HepG2 (cell line): ENCODE measurements around the gene ATXN1L. TPM values are rescaled to one million over a fixed set of nuclear protein-coding genes. Genes with fewer than 3 reads are reported as not detected.
A peak's percentile ranks its signal among the peaks of the same experiment; 100 is the strongest.

Source experiments
- ATM ChIP-seq: fragments of 450-650 bp; IDR thresholded peaks from 2 replicates; pipeline ENCODE4 v1.7.1; 2017; ENCODE audit warnings: mild to moderate bottlenecking, borderline replicate concordance
- BORCS8-MEF2B ChIP-seq: sonication (generic); formaldehyde crosslinking; IDR thresholded peaks from 2 replicates; pipeline ENCODE4 v1.8.0; 2022; ENCODE audit warnings: mild to moderate bottlenecking, missing genetic modification reagents
- DPF2 ChIP-seq: sonication (generic); formaldehyde crosslinking; IDR thresholded peaks from 2 replicates; pipeline ENCODE4 v1.4.0; 2020; ENCODE audit warnings: mild to moderate bottlenecking, low read depth, missing genetic modification reagents, borderline replicate concordance
- FOXM1 ChIP-seq: sonication (generic); formaldehyde crosslinking; IDR thresholded peaks from 2 replicates; pipeline ENCODE4 v1.5.0; 2020; ENCODE audit warnings: missing genetic modification reagents
- GATA4 ChIP-seq: sonication (generic); IDR thresholded peaks from 2 replicates; pipeline ENCODE4 v1.6.1; 2016; ENCODE audit warnings: antibody characterized with exemption, low read depth, borderline replicate concordance
- HMGXB4 ChIP-seq, 2 experiments: sonication (generic) in 1 of 2; formaldehyde crosslinking in 1 of 2; IDR thresholded peaks; 2 replicates each; pipeline versions ENCODE4 v1.4.0 to v1.6.1; 2018 to 2020; ENCODE audit warnings: missing genetic modification reagents in 2 of 2, borderline replicate concordance in 1 of 2, low read depth in 1 of 2, mild to moderate bottlenecking in 1 of 2, missing biosample characterization in 1 of 2
- JUN ChIP-seq: sonication (generic); formaldehyde crosslinking; IDR thresholded peaks from 2 replicates; pipeline ENCODE4 v1.4.0; 2020; ENCODE audit warnings: mild to moderate bottlenecking, missing genetic modification reagents
- KLF6 ChIP-seq: IDR thresholded peaks from 2 replicates; pipeline ENCODE4 v1.8.0; 2016; ENCODE audit warnings: missing biosample characterization, missing genetic modification reagents
- YY1 ChIP-seq: IDR thresholded peaks from 2 replicates; pipeline ENCODE4 v1.6.1; 2011; ENCODE audit warnings: low read length, low read depth, moderate library complexity, mild to moderate bottlenecking; ENCODE audit not compliant: insufficient read depth, insufficient replicate concordance
- ZFP41 ChIP-seq: sonication (generic); formaldehyde crosslinking; IDR thresholded peaks from 2 replicates; pipeline ENCODE4 v1.4.0; 2020; ENCODE audit warnings: mild to moderate bottlenecking, missing genetic modification reagents, borderline replicate concordance
- ZNF143 ChIP-seq: sonication (generic); formaldehyde crosslinking; IDR thresholded peaks from 2 replicates; pipeline ENCODE4 v1.4.0; 2020; ENCODE audit warnings: missing genetic modification reagents
- ZNF232 ChIP-seq: sonication (generic); formaldehyde crosslinking; IDR thresholded peaks from 2 replicates; pipeline ENCODE4 v1.4.0; 2020; ENCODE audit warnings: missing genetic modification reagents, borderline replicate concordance
- ZNF546 ChIP-seq: sonication (generic); formaldehyde crosslinking; conservative IDR thresholded peaks from 2 replicates; pipeline ENCODE4 v1.8.1; 2023; ENCODE audit warnings: mild to moderate bottlenecking, missing genetic modification reagents
- ZNF577 ChIP-seq: sonication (generic); formaldehyde crosslinking; IDR thresholded peaks from 2 replicates; pipeline ENCODE4 v1.4.0; 2020; ENCODE audit warnings: mild to moderate bottlenecking, low read depth, missing genetic modification reagents, borderline replicate concordance
- ZNF607 ChIP-seq: sonication (generic); formaldehyde crosslinking; IDR thresholded peaks from 2 replicates; pipeline ENCODE4 v1.5.1; 2020; ENCODE audit warnings: missing genetic modification reagents, mild to moderate bottlenecking, borderline replicate concordance
- ZNF670 ChIP-seq: sonication (generic); formaldehyde crosslinking; IDR thresholded peaks from 2 replicates; pipeline ENCODE4 v1.8.0; 2022; ENCODE audit warnings: mild to moderate bottlenecking, missing genetic modification reagents, borderline replicate concordance
- ZNF878 ChIP-seq: sonication (generic); formaldehyde crosslinking; IDR thresholded peaks from 2 replicates; pipeline ENCODE4 v1.8.1; 2023; ENCODE audit warnings: mild to moderate bottlenecking, missing genetic modification reagents, moderate library complexity
- polyA plus RNA-seq, 8 experiments: library from polyadenylated mRNA; depleted of rRNA in 3 of 8; stranded (reverse) in 7 of 8; unstranded in 1 of 8; fragments of >200 nt; fragmentation: Illumina TruSeq in 4 of 8; extraction: Trizol in 4 of 8; gene quantifications; 2 replicates each; pipeline versions ENCODE4 v1.2.1 to v1.2.3, GENCODE V29; 2011 to 2016; ENCODE audit warnings: low read depth in 4 of 8, missing spikeins in 1 of 8, mixed read lengths in 1 of 8; ENCODE audit not compliant: insufficient read depth in 1 of 8
- total RNA-seq, 5 experiments: library from RNA; depleted of rRNA; stranded (reverse); fragments of >200 nt; fragmentation: Illumina TruSeq; extraction: Trizol; gene quantifications; 2 replicates each; pipeline ENCODE4 v1.2.3, GENCODE V29; 2016; ENCODE audit warnings: low read depth in 1 of 5
- TF ChIP-seq, protein P1 (sequence below): sonication (generic); formaldehyde crosslinking; IDR thresholded peaks from 2 replicates; pipeline ENCODE4 v1.4.0; 2020; ENCODE audit warnings: missing genetic modification reagents, borderline replicate concordance
- TF ChIP-seq, protein P2 (sequence below): IDR thresholded peaks from 2 replicates; pipeline ENCODE4 v1.6.1; 2012; ENCODE audit warnings: inconsistent platforms
- TF ChIP-seq, protein P3 (sequence below): sonication (generic); formaldehyde crosslinking; IDR thresholded peaks from 2 replicates; pipeline ENCODE4 v1.4.0; 2020; ENCODE audit warnings: mild to moderate bottlenecking, missing genetic modification reagents

The ATXN1L gene
- total and polyA plus RNA-seq, 2 of the 13 experiments (the other 11 are each of a cell fraction or from before 2014, with no cell fraction given), result 20.0 to 22.4 TPM

DNA sequence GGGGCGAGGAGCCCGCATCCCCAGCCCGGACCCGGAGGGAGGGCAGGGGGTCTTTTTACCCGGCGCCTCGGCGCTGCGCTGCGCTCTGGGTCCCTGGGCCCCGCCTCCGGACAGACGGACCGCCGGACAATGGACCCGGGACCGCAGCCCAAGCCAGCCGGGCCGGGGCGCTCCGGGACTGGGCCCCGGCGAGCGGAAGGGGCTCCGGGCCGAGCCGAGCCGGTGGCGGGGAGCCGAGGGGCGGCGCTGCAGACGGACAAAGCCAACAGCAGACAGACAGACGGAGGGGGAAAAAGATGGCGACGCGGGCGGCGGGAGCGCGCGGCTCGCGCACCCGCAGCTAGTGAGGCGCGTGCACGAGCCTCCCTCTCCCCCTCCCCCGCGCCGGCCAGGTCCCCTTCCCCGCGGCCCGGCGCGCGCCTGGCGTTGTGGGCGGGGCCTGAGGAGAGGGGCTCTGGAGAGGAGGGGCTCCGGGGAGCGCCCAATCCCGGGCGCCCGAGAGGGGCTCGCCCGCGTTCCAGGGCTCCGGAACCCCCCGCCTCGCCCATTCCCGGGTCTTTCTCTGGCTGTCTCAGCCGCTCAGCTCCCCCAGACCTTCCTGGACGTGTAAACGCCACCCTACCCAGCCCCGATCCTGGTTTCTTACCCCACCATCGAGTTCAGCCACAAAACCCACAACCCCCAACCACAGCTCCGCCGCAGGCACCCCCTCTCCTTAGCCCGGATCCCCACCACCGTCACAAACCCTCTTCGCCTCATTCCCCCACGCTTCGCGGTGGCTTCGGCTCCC is 38.3 kb downstream of the ATXN1L start, which contains the start of gene ZNF821 (continued):
- TF ChIP-seq, protein P1, sequence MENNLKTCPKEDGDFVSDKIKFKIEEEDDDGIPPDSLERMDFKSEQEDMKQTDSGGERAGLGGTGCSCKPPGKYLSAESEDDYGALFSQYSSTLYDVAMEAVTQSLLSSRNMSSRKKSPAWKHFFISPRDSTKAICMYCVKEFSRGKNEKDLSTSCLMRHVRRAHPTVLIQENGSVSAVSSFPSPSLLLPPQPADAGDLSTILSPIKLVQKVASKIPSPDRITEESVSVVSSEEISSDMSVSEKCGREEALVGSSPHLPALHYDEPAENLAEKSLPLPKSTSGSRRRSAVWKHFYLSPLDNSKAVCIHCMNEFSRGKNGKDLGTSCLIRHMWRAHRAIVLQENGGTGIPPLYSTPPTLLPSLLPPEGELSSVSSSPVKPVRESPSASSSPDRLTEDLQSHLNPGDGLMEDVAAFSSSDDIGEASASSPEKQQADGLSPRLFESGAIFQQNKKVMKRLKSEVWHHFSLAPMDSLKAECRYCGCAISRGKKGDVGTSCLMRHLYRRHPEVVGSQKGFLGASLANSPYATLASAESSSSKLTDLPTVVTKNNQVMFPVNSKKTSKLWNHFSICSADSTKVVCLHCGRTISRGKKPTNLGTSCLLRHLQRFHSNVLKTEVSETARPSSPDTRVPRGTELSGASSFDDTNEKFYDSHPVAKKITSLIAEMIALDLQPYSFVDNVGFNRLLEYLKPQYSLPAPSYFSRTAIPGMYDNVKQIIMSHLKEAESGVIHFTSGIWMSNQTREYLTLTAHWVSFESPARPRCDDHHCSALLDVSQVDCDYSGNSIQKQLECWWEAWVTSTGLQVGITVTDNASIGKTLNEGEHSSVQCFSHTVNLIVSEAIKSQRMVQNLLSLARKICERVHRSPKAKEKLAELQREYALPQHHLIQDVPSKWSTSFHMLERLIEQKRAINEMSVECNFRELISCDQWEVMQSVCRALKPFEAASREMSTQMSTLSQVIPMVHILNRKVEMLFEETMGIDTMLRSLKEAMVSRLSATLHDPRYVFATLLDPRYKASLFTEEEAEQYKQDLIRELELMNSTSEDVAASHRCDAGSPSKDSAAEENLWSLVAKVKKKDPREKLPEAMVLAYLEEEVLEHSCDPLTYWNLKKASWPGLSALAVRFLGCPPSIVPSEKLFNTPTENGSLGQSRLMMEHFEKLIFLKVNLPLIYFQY (CRISPR knock-in tag), result peak; percentile 95
- TF ChIP-seq YY1 (peak; percentile 95), KLF6 (CRISPR knock-in tag) (peak; percentile 46; the same call in 1 of the 2 replicates), HMGXB4 (CRISPR knock-in tag; IDR thresholded peaks at IDR 0.05; ENCODE audit: borderline replicate concordance in 1 of 2, low read depth in 1 of 2) (peak; percentile 49 to 96), GATA4 (no peak; the same call in 1 of the 2 replicates), ZNF232 (CRISPR knock-in tag) (peak; percentile 58; the same call in 1 of the 2 replicates), ATM (no peak), JUN (CRISPR knock-in tag) (peak; percentile 40), DPF2 (CRISPR knock-in tag) (no peak), ZNF670 (CRISPR knock-in tag) (no peak), ZFP41 (CRISPR knock-in tag) (no peak), FOXM1 (CRISPR knock-in tag) (no peak), ZNF607 (CRISPR knock-in tag) (peak; percentile 63; the same call in 1 of the 2 replicates), BORCS8-MEF2B (no peak; the same call in 1 of the 2 replicates), ZNF143 (CRISPR knock-in tag) (0 out of 2 replicates have a peak, but pooled peaks have one; percentile 6), ZNF546 (CRISPR knock-in tag) (peak; percentile 71; the same call in 1 of the 2 replicates), ZNF577 (CRISPR knock-in tag) (no peak), ZNF878 (CRISPR knock-in tag) (0 out of 2 replicates have a peak, but pooled peaks have one; percentile 41)
- TF ChIP-seq, protein P2, sequence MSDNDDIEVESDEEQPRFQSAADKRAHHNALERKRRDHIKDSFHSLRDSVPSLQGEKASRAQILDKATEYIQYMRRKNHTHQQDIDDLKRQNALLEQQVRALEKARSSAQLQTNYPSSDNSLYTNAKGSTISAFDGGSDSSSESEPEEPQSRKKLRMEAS, result peak; percentile 28; the same call in 1 of the 2 replicates
- TF ChIP-seq, protein P3, sequence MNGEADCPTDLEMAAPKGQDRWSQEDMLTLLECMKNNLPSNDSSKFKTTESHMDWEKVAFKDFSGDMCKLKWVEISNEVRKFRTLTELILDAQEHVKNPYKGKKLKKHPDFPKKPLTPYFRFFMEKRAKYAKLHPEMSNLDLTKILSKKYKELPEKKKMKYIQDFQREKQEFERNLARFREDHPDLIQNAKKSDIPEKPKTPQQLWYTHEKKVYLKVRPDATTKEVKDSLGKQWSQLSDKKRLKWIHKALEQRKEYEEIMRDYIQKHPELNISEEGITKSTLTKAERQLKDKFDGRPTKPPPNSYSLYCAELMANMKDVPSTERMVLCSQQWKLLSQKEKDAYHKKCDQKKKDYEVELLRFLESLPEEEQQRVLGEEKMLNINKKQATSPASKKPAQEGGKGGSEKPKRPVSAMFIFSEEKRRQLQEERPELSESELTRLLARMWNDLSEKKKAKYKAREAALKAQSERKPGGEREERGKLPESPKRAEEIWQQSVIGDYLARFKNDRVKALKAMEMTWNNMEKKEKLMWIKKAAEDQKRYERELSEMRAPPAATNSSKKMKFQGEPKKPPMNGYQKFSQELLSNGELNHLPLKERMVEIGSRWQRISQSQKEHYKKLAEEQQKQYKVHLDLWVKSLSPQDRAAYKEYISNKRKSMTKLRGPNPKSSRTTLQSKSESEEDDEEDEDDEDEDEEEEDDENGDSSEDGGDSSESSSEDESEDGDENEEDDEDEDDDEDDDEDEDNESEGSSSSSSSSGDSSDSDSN (CRISPR knock-in tag), result peak; percentile 61
